Measurements from ENCODE around the gene PTOV1.

GRCh38 chr19:49823472-49823871, 27.5 kb upstream of the PTOV1 start:
- no peak for TF ChIP-seq POLR2A (IDR thresholded peaks at IDR 0.05)
- TF ChIP-seq CTCF (IDR thresholded peaks at IDR 0.05), result no peak
- no peak for TF ChIP-seq POLR2AphosphoS5 (IDR thresholded peaks at IDR 0.05)
- TF ChIP-seq EP300 (IDR thresholded peaks at IDR 0.05), result no peak
